K562 (cell line): ENCODE data around the gene RFT1. TPM values are rescaled to one million over a fixed set of nuclear protein-coding genes. Genes with fewer than 3 reads are reported as not detected.

Experiments
- ATAC-seq: fragments of 200-7000 bp; cut with Tn5 transposase; 3 replicates; pipeline ENCODE4 v1.9.1; 2020; ENCODE audit warnings: moderate library complexity
- BruUV-seq: library from RNA; stranded (reverse); fragments of 400-500 nt; replicated peaks from 2 replicates; lab custom pipeline; 2021; lab: Mats Ljungman, UMichigan
- CTCF ChIA-PET: fragments of 300-600 bp; formaldehyde crosslinking; extraction: SDS; loops from one replicate; lab custom pipeline; 2021; ENCODE audit warnings: low intra/inter-chr PET ratio; lab: Yijun Ruan, JAX
- POLR2A ChIA-PET: fragments of 300-600, 350-650 bp; sonication (Branson Sonifier 250); formaldehyde crosslinking; extraction: SDS; loops from one replicate; lab custom pipeline; 2021; ENCODE audit warnings: antibody characterized with exemption, inconsistent platforms; lab: Yijun Ruan, JAX
- DNase-seq, 4 experiments: peaks; one replicate each; pipeline versions ENCODE4 v3.0.0 to v3.0.0-alpha.2; 2011 to 2018; ENCODE audit warnings: low spot score in 3 of 4, mixed read lengths in 3 of 4; ENCODE audit errors: extremely low read depth in 1 of 4
- FAIRE-seq: peaks from 2 replicates; lab custom pipeline; 2011; peaks lifted over from hg19 to GRCh38; lab: Jason Lieb, UNC
- H2AFZ ChIP-seq: 2 replicates; pipeline ENCODE4 v1.6.0; 2011; ENCODE audit warnings: low read depth, low read length, control low read depth, inconsistent platforms
- H3K27ac ChIP-seq: fragments of 200-600 bp; 3 replicates; pipeline ENCODE4 v1.8.0; 2011; ENCODE audit warnings: low read depth, mild to moderate bottlenecking, control low read depth, inconsistent platforms, low read length, moderate library complexity, mixed read lengths; ENCODE audit errors: extremely low read depth
- H3K27me3 ChIP-seq, 2 experiments: fragments of 300-600 bp in 1 of 2; 2 replicates in 1 of 2; 3 replicates in 1 of 2; pipeline versions ENCODE4 v1.6.0 to v1.8.0; 2011; ENCODE audit warnings: inconsistent platforms in 2 of 2, low read length in 2 of 2, mild to moderate bottlenecking in 1 of 2, mixed read lengths in 1 of 2, moderate library complexity in 1 of 2; ENCODE audit not compliant: control insufficient read depth in 2 of 2, insufficient read depth in 2 of 2
- H3K36me3 ChIP-seq: fragments of 300-600 bp; 3 replicates; pipeline ENCODE4 v1.8.0; 2011; ENCODE audit warnings: mild to moderate bottlenecking, low read length, inconsistent platforms; ENCODE audit not compliant: control insufficient read depth, insufficient read depth
- H3K4me1 ChIP-seq, 2 experiments: fragments of 200-600 bp in 1 of 2; replicated peaks in 1 of 2; 2 replicates in 1 of 2; 3 replicates in 1 of 2; pipeline versions ENCODE4 v1.5.1 to v1.8.0; 2011; ENCODE audit warnings: inconsistent platforms in 2 of 2, low read length in 2 of 2, mild to moderate bottlenecking in 1 of 2, mixed read lengths in 1 of 2, moderate library complexity in 1 of 2; ENCODE audit not compliant: control insufficient read depth in 2 of 2, insufficient read depth in 2 of 2
- H3K4me2 ChIP-seq: 2 replicates; pipeline ENCODE4 v1.6.1; 2011; ENCODE audit warnings: low read length, control low read depth, inconsistent platforms, mixed read lengths; ENCODE audit not compliant: insufficient read depth
- H3K4me3 ChIP-seq: fragments of 200-600 bp; sonication (generic), shearing (Covaris generic); 2 replicates; pipeline ENCODE4 v1.5.1; 2016; ENCODE audit warnings: control low read depth, inconsistent platforms
- H3K79me2 ChIP-seq: fragments of 200-600 bp; 3 replicates; pipeline ENCODE4 v1.8.0; 2011; ENCODE audit warnings: low read length, inconsistent platforms; ENCODE audit not compliant: control insufficient read depth, insufficient read depth
- H3K9ac ChIP-seq, 2 experiments: 2 replicates each; pipeline versions ENCODE4 v1.6.0 to v1.6.1; 2011; ENCODE audit warnings: low read depth in 2 of 2, low read length in 2 of 2, control low read depth in 1 of 2, inconsistent platforms in 1 of 2, mild to moderate bottlenecking in 1 of 2, mixed read lengths in 1 of 2; ENCODE audit not compliant: insufficient read depth in 1 of 2
- H3K9me1 ChIP-seq: one replicate; pipeline ENCODE4 v1.6.0; 2011; ENCODE audit warnings: inconsistent platforms, mild to moderate bottlenecking, low read length, moderate library complexity; ENCODE audit not compliant: control insufficient read depth, insufficient read depth
- H3K9me3 ChIP-seq: replicated peaks from 2 replicates; pipeline ENCODE4 v1.5.1; 2011; ENCODE audit warnings: low read depth, low read length, inconsistent platforms; ENCODE audit not compliant: control insufficient read depth, insufficient read depth
- H4K20me1 ChIP-seq: replicated peaks from 2 replicates; pipeline ENCODE4 v1.6.1; 2011; ENCODE audit warnings: low read length, inconsistent platforms, mixed read lengths; ENCODE audit not compliant: control insufficient read depth, insufficient read depth
- PURB ChIP-seq: sonication (generic); formaldehyde crosslinking; IDR thresholded peaks from 2 replicates; pipeline ENCODE4 v1.9.0; 2021; ENCODE audit warnings: low read depth, mild to moderate bottlenecking, missing genetic modification reagents
- SRF ChIP-seq, 2 experiments: fragments of 250-450, 450-650 bp in 1 of 2; sonication (Bioruptor Pico) in 1 of 2; sonication (generic) in 1 of 2; formaldehyde crosslinking; IDR thresholded peaks; 2 replicates each; pipeline versions ENCODE4 v1.5.0 to v1.5.1; 2020 to 2022; ENCODE audit warnings: mild to moderate bottlenecking in 1 of 2, missing genetic modification reagents in 1 of 2
- ZNF316 ChIP-seq: fragments of 450-650 bp; IDR thresholded peaks from 2 replicates; pipeline ENCODE4 v1.6.1; 2016
- WGBS: fragments of 100-300 bp; shearing (Covaris generic); methylation state at CpG from one replicate; pipeline ENCODE4 v1.1.6; 2016; ENCODE audit warnings: low coverage, mixed read lengths; ENCODE audit not compliant: insufficient coverage; ENCODE audit errors: missing lambda C conversion rate; 5-methylcytosine and 5-hydroxymethylcytosine counted together
- in situ Hi-C: fragments of 300-500 bp; cut with MboI; formaldehyde crosslinking; loops from 4 replicates; pipeline ENCODE4 v1.15.0; 2018; ENCODE audit warnings: inconsistent platforms, mixed read lengths
- intact Hi-C: fragments of 100-400 bp; cut with micrococcal nuclease; formaldehyde crosslinking; loops from 2 replicates; pipeline ENCODE4 v1.14.2; 2022
- polyA plus RNA-seq, 8 experiments: library from polyadenylated mRNA; depleted of rRNA in 4 of 8; stranded (reverse) in 5 of 8; unstranded in 3 of 8; fragments of >200 nt; fragmentation: Nextera tagmentation in 2 of 8; fragmentation: Illumina TruSeq in 1 of 8; extraction: Ambion mirVana in 2 of 8; extraction: Trizol in 1 of 8; gene quantifications; 2 replicates each; pipeline versions ENCODE4 v1.2.1 to v1.2.3, GENCODE V29; 2011 to 2014; ENCODE audit warnings: inconsistent platforms in 1 of 8, missing spikeins in 1 of 8
- total RNA-seq, 7 experiments: library from RNA; depleted of rRNA in 6 of 7; stranded (reverse); fragments of >200 nt in 6 of 7; fragmentation: Illumina TruSeq in 2 of 7; extraction: Trizol in 2 of 7; gene quantifications; 2 replicates each; pipeline versions ENCODE4 v1.2.1 to v1.2.3, GENCODE V29; 2011 to 2021; ENCODE audit warnings: low replicate concordance in 1 of 7
- TF ChIP-seq, protein P1 (sequence below): fragments of 450-650 bp; IDR thresholded peaks from 2 replicates; pipeline ENCODE4 v1.6.1; 2017; ENCODE audit warnings: antibody characterized with exemption
- TF ChIP-seq, protein P2 (sequence below): fragments of 200-800 bp; sonication (Bioruptor generic); IDR thresholded peaks from 2 replicates; pipeline ENCODE4 v1.6.1; 2017; ENCODE audit warnings: missing genetic modification characterization, missing compliant biosample characterization

The RFT1 gene
- total and polyA plus RNA-seq, 9 of the 15 experiments (the other 6 are each of a cell fraction or from before 2014, with no cell fraction given) = 4.4 to 23.8 (median 8.9) TPM

DNA sequence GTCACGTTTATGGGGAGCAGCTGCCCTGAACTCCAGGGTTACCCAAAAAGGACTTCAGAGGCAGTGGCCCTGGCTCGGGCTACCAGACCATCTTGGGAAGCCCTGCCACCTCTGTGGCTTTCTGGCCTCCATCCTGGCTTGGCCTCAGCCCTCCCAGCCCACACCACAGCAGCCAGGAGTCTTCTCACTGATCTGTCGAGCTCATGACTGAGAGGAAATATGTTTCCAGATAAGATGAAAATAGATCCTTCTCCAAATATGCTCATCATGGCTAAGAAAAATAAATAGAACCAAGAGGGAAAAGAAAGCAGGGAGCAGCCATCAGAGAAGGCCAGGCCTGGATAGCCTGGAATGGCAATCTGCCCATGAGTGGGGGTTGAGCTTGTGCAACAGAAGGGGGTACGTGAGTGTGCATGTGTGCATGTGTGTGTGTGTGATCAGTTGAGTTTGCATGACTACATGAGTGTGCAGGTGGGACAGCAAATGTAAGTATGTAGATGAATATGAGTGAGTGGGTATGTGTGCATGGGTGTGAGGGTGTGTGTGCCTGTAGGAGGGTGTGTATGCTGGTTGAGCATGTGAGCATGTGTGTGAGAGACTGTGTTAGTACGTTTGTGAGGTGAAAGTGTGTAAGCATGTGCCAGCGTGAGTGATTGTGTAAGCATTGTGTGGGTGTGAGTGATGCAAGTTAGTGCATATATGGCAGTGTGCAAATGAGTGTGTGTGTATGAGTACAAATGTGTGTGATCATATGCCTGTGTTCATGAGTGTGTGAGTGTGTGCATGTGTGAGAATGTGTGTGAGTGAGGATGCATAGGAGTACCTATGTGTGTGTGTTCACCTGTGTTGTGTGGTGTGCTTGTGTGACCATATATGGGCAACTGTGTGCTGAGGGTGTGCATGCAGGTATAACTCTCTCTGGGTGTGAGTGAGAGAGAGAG lies 9.9 kb upstream of the RFT1 start:
- no peak for FAIRE-seq
- 4% methylated on average over 6 of the region's 6 CpGs for WGBS
- Histone ChIP-seq H3K36me3 (no peaks in the 10 kb centered on the region), H3K9ac (no peak overlapping the region; a peak in 1 of 4 replicates), H3K27ac (no peak overlapping the region), H3K27me3 (no peaks in the 10 kb centered on the region), H3K9me1 (no peaks in the 10 kb centered on the region), H2AFZ (no peak overlapping the region), H3K4me2 (no peak overlapping the region), H3K4me1 (peaks cover 0 to 5% of the 10 kb centered on the region in 2 experiments; a peak in 2 of 5 replicates), H3K4me3 (no peak overlapping the region), H3K79me2 (no peaks in the 10 kb centered on the region), H3K9me3 (no peaks in the 10 kb centered on the region), H4K20me1 (no peaks in the 10 kb centered on the region)
- intact Hi-C loops = no loop called here
- in situ Hi-C loops = no loop called here
- no peak for DNase-seq
- CTCF ChIA-PET = no interaction called here
- no peak for ATAC-seq
- TF ChIP-seq, protein P1, sequence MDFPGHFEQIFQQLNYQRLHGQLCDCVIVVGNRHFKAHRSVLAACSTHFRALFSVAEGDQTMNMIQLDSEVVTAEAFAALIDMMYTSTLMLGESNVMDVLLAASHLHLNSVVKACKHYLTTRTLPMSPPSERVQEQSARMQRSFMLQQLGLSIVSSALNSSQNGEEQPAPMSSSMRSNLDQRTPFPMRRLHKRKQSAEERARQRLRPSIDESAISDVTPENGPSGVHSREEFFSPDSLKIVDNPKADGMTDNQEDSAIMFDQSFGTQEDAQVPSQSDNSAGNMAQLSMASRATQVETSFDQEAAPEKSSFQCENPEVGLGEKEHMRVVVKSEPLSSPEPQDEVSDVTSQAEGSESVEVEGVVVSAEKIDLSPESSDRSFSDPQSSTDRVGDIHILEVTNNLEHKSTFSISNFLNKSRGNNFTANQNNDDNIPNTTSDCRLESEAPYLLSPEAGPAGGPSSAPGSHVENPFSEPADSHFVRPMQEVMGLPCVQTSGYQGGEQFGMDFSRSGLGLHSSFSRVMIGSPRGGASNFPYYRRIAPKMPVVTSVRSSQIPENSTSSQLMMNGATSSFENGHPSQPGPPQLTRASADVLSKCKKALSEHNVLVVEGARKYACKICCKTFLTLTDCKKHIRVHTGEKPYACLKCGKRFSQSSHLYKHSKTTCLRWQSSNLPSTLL = no peak
- no peak for TF ChIP-seq ZNF316
- TF ChIP-seq, protein P2, sequence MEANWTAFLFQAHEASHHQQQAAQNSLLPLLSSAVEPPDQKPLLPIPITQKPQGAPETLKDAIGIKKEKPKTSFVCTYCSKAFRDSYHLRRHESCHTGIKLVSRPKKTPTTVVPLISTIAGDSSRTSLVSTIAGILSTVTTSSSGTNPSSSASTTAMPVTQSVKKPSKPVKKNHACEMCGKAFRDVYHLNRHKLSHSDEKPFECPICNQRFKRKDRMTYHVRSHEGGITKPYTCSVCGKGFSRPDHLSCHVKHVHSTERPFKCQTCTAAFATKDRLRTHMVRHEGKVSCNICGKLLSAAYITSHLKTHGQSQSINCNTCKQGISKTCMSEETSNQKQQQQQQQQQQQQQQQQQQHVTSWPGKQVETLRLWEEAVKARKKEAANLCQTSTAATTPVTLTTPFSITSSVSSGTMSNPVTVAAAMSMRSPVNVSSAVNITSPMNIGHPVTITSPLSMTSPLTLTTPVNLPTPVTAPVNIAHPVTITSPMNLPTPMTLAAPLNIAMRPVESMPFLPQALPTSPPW (CRISPR knock-in tag) = no peak
- TF ChIP-seq SRF (CRISPR knock-in tag; IDR thresholded peaks at IDR 0.05) = peak in 1 of 2 experiments; percentile 83; a peak in 2 of 4 replicates
- TF ChIP-seq PURB (CRISPR knock-in tag) = no peak
- BruUV-seq = no TSS peak
- POLR2A ChIA-PET = no interaction called here
